HG03060 (cell line): Measurements from ENCODE around the gene KRTAP12-1.
"Not testable (repeated sequence)": the region's sequence is repeated elsewhere in the genome, so short reads cannot be mapped to it uniquely, and the experiment has no call there.

Experiments used
- ATAC-seq: cut with Tn5 transposase; IDR thresholded peaks from one replicate; pipeline ENCODE4 v1.9.1; 2021; ENCODE audit warnings: low read depth, moderate number of reproducible peaks; ENCODE audit not compliant: unreplicated experiment

KRTAP12-1 gene

GRCh38 chr21:44699502-44700001 lies 17.6 kb upstream of the KRTAP12-1 start:
- no peak for ATAC-seq

GRCh38 chr21:44697811-44698734 lies 16.1 kb upstream of the KRTAP12-1 start:
- no peak for ATAC-seq

- not testable (repeated sequence) for ATAC-seq
Observed at GRCh38 chr21:44697172-44697810, 15.3 kb upstream of the KRTAP12-1 start, which contains the start of gene KRTAP10-12. KRTAP10-12 (plus strand) TSS chr21:44697172; CDS start chr21:44697202, 30 bp downstream.

GRCh38 chr21:44696572-44696971 lies 14.6 kb upstream of the KRTAP12-1 start:
- no peak for ATAC-seq

- ATAC-seq = no peak
Observed at GRCh38 chr21:44695641-44696040, 13.7 kb upstream of the KRTAP12-1 start.

GRCh38 chr21:44695184-44695583 lies 13.2 kb upstream of the KRTAP12-1 start:
- ATAC-seq = no peak

- no peak for ATAC-seq
Observed at GRCh38 chr21:44694776-44695175, 12.8 kb upstream of the KRTAP12-1 start.

GRCh38 chr21:44692798-44693512 lies 11.0 kb upstream of the KRTAP12-1 start:
- no peak for ATAC-seq

- no peak for ATAC-seq
Observed at GRCh38 chr21:44691686-44692085, 9.7 kb upstream of the KRTAP12-1 start.

GRCh38 chr21:44689740-44690139 lies 7.8 kb upstream of the KRTAP12-1 start:
- not testable (repeated sequence) for ATAC-seq

GRCh38 chr21:44687671-44688070 lies 5.7 kb upstream of the KRTAP12-1 start:
- no peak for ATAC-seq

- ATAC-seq = no peak
Observed at GRCh38 chr21:44686843-44687561, 5.0 kb upstream of the KRTAP12-1 start.

GRCh38 chr21:44686000-44686781 lies 4.2 kb upstream of the KRTAP12-1 start:
- no peak for ATAC-seq

GRCh38 chr21:44685050-44685449 lies 3.1 kb upstream of the KRTAP12-1 start:
- not testable (repeated sequence) for ATAC-seq

GRCh38 chr21:44684483-44684882 lies 2.5 kb upstream of the KRTAP12-1 start:
- no peak for ATAC-seq

- no peak for ATAC-seq
Observed at GRCh38 chr21:44684077-44684476, 2.1 kb upstream of the KRTAP12-1 start.

- no peak for ATAC-seq
Observed at GRCh38 chr21:44682580-44683151, 703 bp upstream of the KRTAP12-1 start.

- no peak for ATAC-seq
Observed at GRCh38 chr21:44681152-44681551, 811 bp downstream of the KRTAP12-1 start.

GRCh38 chr21:44677881-44678280 lies 4.1 kb downstream of the KRTAP12-1 start:
- ATAC-seq = no peak
